ELF-1 (cell line): ENCODE measurements around the gene GRPR.
A peak's percentile ranks its signal among the peaks of the same experiment; 100 is the strongest.
"Not testable (repeated sequence)": the region's sequence is repeated elsewhere in the genome, so short reads cannot be mapped to it uniquely, and the experiment has no call there.

Source experiments
- DNase-seq: peaks from one replicate; pipeline ENCODE4 v3.0.0-alpha.2; 2016; ENCODE audit warnings: low read depth, low spot score

GRPR gene

DNA sequence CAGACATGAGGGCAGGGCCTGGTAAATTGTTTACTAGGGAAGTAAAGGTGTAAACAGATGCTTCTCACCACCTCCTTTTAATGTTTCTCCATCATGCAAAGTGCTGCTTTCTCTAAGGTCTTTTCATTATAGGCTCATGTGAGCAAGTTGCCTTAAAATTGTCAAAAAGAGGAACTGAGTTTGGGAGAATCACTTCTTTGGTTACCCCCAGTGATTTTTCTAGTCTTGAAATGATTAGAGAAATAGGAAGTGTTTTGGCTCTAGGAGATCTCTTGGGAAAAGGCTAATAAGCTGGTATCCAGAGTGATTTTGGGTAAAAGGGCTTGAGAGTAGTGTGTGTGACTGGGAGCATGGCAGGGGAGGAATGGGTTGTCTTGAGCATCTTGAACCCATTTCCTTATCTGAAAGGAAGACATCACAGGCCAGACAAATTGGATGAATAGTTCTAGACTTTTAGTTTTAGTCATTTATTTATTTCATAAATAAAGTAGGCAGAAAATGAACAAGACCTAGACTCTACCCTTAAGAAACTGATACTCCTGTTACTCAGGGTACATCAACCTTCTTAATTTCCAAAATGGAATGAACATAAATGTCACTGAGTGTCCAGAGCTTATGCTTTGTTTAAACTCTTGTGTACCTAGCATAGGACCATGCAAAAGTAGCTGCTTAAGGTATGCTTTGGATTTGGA, 14.2 kb downstream of the GRPR start:
- DNase-seq, result no peak

DNA sequence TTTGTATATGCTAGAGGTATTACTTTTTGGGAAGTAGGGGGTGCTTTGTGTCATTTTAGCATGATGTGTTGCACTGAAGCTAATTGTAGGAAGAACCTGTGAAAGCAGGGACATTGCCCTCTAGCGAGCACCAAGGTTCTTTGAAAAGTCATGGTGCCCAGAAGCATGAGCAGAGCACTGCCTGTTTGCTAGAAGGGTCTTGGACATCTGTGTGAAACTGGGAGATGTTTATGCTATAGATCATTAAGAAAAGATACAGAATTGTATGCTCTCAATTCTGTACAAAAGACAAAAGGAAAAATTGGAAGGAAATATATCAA, 14.7 kb downstream of the GRPR start:
- peak; percentile 25 for DNase-seq

DNA sequence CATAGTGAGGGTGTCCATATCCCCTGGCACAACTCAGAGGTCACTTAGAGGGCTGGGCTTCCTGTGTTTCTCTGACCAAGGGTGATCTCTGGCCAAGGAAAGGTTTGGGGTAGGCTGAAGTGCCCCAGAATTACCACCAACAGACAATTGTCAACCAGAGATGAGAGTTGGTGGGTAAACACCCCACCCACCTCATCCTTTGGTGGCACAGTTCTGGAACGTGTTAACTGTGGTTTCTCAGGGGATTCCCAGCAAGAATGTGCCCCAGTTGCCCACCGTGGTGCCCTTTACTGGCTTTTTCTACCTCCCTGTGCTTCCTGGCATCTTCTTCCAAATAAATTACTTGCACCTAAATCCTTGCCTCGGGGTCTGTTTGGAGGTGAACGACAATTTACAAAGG, 17.1 kb downstream of the GRPR start:
- DNase-seq, result no peak

DNA sequence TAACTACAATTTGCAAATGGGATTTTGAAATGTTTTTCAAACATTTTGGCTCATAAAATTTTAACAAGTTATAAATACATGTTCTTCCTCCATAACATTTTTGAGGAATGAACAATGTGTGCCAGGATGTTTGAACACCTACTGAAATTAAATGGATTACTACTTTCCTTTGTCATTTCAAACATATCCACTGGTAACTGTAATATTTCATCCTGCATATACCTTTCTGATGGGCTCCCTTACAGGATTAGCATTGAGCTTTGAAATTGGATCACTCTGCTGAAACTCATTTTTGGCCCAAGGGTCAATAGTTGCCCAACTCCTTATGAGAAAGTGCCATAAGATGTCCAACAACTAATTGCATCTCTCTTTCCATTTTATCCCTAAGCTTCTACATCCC, 17.6 kb downstream of the GRPR start:
- DNase-seq, result no peak

DNA sequence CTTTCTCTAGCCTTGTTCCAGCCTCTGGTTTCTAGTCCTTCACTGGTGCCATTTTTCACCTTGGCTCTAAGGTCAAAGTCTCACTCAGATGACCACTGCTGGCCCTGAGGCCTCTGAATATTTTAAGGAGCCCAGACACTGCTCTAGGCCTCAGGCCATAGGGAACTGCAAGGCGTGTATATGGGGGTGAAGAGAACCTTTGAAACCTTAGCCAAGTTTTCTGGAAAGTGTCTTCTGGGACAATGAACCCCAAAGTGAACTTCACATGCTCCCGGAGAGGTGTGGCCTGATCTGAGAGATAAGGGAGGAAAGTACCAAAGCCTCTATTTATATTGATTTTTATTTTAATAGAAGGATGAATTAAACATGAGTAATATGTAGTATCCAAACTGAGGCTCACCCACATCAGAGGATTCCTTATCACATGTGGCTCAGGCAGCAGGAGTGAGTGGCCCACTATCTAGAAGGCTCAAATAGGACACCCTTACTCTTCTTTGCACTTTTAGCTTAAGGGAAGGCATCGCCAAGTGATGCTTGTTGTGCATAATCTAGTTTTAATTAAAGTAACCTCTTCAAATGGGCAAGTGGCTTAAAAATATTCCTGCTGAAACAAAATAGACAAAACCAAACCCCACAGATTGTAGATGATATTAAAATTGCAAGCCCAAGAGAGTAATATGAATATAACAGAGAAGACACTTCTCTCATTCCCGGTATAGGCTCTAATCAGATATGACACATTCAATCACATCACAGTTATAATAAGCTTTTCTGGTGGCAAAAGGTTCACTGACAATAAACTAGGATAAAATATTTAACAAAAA, 18.3 kb downstream of the GRPR start:
- DNase-seq, result no peak

DNA sequence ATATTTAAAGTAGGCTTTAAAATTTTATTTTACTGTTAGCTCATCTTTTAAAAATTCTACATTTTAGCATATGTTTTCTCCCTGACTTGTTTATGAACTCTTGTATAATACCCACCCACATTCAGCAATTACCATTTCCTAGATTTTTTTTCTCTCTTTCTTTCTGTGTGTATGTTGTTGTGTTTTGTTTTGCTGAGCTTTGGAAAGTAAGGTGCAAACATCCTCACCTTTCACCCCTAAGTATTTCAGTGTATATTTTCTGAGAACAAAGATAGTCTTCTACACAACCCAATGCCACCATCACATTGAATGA, 18.8 kb downstream of the GRPR start:
- DNase-seq, result no peak

DNA sequence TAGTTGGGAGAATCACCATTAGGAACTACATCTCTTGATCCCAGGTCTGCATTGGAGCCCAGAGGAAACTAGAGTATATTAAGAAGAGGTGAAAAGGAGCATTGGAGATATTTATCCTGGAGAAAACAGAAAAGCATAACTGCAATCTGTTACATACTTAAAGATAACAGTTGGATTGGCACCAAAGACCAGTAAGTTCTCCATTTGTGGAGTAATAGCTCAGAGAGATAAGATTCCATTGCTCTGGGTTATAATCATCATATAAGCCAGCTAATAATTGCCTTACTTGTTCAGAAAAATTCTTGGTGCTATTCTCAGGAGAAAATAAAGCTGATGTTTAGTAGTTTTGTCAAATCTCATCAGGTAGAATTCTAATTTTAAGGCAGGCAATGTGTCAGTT, 20.6 kb downstream of the GRPR start:
- DNase-seq, result no peak

DNA sequence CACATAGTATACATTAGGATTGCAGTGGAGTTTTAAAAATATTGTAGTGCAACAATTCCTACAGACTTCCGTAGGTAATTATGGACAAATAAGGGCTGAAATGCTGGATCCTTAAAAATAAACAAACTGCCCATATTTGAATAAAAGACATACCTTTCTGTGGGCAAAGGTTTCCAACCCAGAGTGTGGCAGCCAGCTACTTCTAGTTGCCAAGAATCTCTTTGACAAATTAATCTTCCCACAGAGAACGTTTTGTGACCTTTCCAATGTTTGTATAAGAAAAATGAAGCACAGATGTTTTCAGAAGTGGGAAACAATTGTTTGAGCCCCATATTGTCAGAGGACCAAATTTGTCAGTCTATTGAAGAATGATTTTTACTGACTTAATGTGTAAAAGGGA, 21.1 kb downstream of the GRPR start:
- no peak for DNase-seq

DNA sequence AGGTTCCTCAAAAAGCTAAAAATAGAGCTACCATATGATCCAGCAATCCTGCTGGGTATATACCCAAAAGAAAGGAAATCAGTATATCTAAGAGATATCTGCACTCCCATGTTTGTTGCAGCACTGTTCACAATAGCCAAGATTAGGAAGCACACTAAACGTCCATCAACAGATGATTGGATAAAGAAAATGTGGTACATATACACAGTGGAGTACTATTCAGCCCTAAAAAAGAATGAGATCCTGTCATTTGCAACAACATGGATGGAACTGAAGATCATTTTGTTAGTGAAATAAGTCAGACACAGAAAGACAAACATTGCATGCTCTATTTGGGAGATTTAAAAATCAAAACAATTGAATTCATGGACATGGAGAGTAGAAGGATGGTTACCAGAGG, 21.7 kb downstream of the GRPR start:
- DNase-seq, result not testable (repeated sequence)

DNA sequence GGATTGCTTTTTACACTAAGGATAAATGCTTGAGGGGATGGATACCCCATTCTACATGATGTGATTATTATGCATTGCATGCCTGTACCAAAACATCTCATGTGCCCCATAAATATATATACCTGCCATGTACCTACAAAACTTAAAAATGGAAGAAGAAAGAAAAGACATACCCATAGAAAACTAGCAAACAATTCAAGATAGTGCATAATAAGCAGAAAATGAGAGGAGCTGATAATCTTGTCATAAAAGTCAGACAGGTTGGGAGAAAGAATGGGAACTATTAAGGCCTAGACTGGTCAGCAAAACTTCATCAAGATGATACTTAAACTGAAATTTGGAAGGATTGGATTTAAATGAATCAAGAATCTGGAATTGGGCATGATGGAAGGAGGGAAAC, 22.3 kb downstream of the GRPR start:
- no peak for DNase-seq

DNA sequence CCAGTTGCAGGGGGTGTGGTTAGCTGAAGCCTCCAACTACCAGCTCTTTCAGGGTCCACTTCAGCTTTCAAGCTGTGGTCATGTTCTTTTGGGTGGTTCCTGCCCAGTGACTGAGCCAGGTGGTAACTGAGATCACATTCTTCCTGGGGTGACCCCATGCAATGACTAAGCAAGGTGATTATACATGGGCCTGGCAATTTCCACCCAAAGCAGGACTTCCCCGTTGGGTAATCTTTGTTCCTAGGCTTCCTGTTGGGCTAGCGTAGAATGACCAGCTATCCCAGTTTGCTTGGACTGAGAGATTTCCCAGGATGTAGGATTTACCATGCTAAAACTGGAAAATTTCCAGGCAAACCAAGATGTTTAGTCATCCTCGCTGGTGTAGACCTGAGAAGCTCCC, 25.5 kb downstream of the GRPR start:
- no peak for DNase-seq

DNA sequence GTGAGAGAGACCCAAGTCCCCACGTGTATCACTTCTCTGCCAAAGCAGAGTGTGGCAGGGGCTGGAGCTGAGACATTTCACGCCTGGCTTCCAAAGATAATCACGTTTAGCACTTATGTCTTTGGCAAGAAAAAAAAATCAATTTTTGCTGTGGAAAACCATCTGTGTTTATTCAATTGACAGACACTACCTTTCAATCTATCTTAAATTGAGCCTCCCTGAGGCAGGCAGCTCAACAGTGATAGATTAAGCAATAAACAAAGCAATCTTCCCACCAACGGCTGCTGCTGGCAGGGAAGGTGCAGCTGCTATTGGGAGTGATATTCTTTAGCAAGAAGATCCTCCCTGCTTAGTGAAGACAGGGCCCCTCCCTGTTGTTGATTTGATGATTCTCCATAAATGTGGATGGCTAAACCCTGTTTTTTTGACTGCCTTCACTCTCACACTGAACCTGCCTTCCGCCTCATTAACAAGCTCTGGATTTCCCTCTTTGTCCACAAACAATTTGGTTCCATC, 32.3 kb downstream of the GRPR start:
- DNase-seq, result no peak

DNA sequence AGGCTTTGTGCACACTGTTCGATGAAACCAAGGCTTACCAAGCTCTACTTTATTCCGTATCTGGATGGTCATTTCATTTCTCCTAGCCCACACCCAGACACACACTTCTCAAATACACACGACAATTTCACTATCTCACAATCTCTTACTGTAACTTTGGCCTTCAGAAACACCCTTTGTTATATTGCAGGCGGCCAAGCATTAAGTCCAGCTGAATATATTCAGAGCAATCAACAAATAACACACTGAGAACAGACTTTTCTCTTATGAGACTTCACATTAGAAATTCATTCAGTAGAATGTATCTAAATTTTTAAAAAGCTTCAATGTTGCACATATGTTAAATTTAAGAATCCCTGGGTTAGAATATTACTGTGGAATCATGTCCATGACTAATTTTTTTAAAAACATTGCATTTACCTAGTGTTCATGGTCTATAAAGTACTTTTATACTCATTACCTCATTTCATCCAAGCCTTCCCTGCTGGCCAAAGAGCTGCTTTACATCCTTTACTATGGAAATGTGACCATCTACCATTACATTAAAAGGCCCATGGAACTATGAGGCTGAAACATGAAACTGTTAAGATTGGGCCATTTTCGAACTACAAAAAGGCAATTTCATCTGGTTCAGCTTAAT, 33.4 kb downstream of the GRPR start:
- no peak for DNase-seq

DNA sequence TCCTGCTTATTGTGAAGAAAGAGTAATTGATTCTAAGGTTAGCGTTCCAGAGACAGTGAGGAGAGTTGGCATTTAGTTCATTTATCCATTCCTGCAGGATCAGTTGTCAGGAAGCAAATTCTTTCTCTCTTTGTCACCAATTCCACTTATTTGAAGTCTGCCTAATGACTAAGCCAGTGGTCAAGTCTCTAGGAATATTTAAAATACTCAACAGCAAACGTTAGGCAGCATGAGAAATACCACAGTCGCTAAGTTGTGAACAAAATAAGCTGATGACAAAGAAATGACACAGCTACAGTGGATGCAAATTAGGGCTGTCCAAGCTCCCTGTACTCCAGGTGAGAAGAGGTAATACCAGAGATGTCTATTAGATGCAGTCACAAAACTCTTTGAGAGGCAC, 37.4 kb downstream of the GRPR start:
- no peak for DNase-seq

DNA sequence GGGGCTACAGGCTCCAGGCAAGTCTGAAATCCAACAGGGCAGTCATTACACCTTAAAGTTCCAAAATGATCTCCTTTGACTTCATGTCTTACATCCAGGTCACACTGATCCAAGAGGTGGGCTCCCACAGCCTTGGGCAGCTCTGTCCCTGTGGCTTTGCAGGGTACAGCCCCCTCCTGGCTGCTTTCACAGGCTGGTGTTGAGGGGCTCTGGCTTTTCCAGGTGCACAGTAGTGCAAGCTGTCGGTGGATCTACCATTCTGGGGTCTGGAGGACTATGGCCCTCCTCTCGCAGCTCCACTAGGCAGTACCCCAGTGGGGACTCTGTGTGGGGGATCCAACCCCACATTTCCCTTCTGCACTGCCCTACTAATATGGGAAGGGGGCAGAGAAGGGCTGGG, 37.8 kb downstream of the GRPR start:
- not testable (repeated sequence) for DNase-seq

DNA sequence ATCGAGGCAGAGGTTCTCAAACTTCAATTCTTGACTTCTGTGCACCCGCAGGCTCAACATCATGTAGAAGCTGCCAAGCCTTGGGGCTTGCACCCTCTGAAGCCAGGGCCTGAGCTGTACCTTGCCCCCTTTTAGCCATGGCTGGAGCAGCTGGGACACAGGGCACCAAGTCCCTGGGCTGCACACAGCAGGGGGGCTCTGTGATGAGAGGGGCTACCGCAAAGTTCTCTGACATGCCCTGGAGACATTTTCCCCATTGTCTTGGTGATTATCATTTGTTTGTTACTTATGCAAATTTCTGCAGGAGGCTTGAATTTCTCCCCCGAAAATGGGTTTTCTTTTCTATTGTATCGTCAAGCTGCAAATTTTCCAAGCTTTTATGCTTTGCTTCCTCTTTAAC, 39.0 kb downstream of the GRPR start:
- peak; percentile 62 for DNase-seq

DNA sequence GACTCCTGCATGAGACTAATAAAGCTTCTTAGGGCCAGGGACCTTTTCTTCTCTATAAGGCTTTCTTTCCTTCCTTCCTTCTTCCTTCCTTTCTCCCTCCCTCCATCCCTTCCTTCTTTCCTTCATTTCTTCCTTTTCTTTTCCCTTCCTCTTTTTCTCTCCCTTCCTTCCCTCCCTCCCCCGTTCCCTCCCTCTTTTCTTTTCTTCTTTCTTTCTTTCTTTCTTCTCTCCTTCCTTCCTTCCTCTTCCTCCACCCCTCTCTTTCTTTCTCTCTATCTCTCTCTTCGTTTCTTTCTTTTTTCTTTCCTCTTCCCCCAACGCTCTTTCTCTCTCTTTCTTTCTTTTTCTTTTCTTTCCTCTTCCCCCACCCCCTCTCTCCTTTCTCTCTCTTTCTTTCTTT, 41.4 kb downstream of the GRPR start:
- no peak for DNase-seq

DNA sequence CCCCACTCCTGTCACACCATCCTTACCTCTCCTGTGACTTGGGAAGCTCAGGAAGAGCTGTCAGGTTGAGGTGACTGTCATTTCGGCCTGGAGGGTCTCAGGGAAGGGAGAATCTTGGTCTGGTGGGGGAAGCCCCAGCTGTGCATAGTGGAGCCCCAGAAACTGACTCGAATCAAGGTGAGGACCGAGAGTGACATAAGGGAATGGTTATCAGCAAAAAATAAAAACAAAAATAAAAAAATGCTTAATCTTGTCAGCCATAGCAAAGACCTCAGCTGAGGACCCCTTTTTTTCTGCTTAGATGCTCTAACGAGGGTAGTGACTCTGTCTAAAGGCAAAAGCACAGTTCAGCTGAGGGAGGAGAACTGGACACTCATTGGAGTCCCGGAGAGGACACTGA, 43.8 kb downstream of the GRPR start, which contains the start of gene MAGEB17:
Gene MAGEB17 (plus strand): TSS at position 301 of the 400 bp plus-strand sequence. CDS start 2,902 bp downstream, outside the sequence.
- DNase-seq, result no peak

DNA sequence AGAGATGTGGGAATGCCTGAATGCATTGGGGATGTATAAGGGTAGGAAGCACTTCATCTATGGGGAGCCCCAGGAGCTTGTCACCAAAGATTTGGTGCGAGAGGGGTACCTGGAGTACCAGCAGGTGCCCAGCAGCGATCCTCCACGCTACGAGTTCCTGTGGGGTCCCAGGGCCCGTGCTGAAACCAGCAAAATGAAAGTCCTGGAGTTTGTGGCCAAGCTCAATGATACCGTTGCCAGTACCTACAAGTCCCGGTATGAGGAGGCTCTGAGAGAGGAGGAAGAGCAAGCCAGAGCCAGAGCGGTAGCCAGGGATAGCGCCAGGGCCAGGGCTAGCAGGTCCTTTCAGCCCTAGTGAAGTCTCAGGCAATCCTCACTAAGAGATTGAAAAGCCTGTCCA, 47.7 kb downstream of the GRPR start:
- DNase-seq, result no peak

DNA sequence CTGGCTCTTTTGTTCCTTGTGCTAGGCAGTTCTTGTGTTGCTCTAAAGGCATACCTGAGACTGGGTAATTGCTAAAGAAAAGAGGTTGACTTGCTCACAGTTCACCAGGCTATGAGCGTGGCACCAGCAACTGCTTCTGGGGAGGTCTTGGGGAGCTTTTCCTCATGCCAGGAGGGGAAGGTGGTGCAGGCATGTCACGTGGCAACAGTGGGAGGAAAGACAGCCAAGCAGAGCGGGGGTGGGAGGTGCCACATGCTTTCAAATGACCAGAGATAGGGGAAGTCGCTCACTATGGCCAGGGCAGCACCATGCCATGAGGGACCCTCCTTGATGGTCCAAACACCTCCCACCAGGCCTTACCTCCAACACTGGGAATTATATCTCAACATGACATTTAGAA, 48.6 kb downstream of the GRPR start:
- DNase-seq, result no peak

DNA sequence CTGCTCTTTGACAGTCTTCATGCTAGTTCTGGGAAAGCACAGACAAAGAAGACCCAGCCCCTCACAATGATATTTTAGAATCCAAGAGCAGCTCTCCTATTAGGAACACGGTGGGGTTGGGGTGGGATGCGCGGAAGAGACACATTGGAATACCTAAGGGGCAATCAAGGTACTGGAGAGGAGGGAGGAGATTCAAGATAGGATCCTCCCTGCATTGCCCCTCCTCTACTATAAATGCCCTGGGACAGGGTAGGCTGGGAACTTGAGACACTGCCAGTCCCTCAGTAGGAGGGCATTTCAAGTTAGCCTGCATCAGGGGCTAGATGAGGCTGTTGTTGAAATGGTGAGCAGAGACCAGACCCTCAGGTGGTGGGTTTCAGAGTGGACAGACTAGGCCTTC, 49.0 kb downstream of the GRPR start:
- DNase-seq, result no peak

DNA sequence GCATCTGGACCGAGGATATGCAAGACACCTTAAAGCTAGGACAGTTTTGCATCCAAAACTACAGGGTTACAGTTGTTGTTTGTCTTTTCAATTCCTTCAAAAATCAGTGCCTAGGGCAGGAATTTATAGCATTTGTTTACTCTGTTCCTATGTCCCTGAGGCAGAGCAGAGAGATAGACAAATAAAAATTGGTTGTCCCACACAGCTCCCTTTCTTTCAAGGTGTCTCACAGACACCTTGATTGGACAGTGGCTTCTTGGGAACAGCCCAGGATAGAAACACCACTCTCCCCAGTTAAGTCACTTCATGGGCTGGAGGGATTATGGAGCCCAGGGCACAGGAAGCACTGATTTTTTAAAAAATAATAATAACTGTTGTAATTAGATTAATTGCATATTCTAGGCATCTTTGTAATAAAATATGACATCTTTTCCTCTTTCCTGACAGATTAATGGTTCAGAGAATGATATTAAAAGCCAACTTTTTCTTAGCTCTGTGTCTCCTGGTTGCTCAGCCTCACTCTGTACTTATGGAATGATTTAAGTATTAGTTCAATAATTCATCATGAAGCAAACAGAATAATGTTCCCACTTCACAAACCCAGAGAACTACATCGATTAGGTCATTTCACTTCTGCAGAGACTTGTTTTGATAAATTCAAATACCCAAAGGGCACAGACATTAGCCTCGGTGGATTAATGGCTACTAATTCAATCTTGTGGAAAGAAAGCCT, 52.1 kb downstream of the GRPR start:
- DNase-seq, result no peak
